Inflammatory macrophage treated with lipopolysaccharide for 4 hours (primary cell): ENCODE results near the gene DCC.

Source experiments
- DNase-seq: peaks from one replicate; pipeline ENCODE4 v3.0.0-alpha.2; 2020

Gene DCC

DNA sequence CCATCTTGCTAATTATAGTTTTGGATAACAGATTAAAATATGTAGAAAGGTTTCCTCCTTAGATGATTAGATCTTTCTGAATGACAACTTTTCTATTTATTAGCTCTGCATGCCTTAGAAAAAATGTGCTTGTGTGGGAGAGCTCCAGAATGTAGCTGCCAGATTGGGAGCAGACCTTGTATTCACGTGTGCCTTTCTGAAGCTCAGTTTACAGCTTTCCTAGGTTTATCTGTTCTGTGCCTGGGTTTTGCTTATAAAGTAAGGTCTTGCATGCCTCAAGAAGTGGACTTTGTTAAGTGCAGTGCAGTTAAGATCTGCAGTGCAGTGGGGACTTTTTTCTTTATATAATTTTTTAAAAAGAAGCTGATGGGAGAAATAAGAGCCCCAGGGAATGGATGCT lies 179.0 kb downstream of the DCC start:
- DNase-seq: no peak

DNA sequence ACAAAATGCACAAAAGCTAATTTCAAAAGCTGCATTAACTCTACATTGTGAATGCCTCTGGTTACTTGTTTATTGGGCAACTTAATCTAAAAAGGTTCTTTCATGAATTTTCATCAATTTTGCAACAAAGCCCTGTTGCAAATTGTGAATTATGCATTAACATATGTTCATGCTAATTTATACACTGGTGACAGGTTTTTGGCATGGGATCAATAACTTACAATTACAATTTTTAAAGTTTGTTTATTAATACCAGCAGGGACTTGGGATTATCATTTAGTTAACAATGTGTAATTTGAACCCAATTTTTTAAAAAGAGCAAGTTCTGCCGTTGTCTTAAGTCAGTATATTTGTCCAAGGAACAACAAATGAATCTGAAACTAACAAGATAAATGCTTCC lies 183.6 kb downstream of the DCC start:
- DNase-seq: no peak

DNA sequence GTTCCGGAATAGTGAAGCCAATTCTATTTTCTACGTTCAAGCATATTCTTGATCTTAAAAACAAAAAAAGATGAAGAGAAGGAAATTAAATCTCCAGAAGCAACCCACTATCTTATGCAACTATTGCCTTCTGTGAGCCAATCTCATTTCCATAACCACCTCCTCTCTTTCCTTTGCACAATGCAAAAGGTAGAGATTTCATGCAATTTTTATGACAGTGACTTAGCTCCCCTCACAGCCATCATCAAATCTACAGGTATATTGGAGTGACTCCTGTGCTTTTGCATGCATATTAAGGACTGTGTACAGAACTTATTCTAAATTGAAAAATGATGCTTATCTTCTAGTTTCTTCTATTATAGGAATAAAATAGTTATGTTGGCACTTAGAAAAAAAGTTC lies 191.8 kb downstream of the DCC start:
- DNase-seq: no peak

DNA sequence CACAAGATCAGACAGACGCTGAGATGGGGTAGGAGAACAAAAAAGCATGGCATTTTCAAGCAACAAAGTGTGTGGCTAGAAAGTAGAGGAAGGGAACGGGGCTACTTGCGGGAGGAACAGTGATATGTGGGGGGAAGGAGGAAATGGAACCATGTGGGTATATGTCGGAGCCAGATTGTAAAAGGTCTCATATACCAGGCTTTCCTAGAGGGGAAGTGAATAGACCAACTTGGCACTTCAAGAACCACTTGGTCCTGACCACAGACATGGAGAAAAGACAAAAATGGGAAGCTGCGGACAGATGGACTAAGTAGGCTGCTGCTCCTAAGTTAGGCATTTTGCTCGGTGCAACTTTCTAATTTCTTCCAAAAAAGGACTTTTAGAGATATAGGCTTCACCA lies 196.0 kb downstream of the DCC start:
- no peak for DNase-seq

DNA sequence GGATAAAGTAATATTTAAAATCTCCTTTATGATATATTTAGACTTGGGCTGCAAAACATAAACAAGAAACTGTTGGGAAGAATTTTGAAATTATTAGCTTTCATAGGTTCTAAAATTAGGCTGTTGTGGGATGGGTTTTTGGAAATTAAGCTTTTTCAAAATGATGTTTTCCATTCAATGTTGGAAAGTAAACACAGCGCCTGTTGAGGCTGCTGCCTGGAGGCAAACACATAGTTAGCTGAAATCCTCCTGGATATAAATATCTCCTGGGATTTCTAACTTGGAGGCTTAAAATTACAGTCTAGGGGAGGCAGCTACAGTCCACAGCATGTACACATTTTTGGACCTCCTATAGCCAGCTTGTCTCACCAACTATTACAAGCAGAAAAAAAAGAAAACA lies 197.3 kb downstream of the DCC start:
- DNase-seq: no peak

DNA sequence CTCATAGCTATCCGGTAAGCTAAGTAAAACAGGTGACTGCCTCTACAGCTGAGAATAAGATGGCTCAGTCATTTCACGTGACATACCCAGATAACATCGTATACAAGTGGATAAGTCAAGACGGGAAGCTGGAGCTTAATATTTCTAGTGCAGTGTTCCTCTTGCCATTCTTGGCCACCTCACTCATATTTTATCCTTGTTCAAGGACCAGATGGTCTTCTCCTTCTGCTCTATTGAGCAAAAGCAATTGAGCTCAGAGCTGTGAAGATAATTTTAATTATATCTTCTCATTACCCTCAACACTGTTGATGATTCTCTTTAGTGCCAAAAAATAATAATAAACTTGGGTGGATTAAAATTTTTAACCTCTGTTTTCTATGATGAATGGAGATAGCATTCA lies 201.1 kb downstream of the DCC start:
- DNase-seq: no peak

DNA sequence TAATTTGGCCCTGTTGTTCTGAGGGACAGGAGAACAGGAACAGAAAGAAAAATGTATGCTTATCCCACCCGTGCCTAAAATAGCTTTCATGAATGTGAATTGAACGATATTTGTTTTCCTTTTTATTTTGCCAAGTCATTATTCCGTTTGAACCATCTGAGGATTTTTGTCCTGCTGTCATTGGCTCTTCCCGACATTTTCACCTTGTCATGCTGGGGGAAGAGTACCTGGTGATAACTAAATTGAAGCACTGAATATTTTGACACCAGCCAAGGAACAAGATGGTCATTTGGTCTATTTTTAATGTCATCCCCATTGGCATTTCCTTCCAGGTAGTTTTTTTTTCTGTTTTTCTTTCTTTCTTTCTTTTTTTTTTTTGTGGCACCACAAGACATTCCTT lies 204.1 kb downstream of the DCC start:
- no peak for DNase-seq

DNA sequence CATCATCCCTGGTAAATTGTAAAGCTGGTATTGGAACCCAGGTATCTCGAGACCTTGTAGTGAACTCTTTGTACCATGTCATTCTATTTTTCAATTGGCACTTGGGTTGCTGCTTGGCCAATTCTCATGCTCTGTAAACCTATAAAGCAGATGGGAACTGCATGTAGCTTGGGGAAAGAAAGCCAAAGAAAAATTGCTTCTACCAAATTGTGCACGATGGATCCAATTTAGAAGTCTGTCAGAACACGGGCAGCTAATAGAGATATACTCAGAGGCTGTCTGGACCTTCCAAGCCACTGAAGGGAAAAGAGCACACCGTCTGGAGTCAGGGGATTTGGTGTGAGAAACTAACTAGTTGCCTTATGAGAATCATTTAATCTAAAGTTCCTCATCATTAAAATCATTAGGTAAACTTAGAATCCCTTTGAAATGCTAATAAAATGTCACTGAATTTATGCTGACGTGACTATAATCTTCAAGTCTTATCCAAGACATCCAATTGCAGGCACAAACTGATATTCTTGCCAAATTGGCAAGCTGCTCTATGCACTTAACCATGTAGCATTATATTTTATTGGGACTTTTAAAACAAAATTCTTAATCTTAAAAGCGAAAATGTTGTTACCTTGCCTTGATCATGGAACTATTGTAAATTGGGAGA lies 206.8 kb downstream of the DCC start:
- DNase-seq: no peak

DNA sequence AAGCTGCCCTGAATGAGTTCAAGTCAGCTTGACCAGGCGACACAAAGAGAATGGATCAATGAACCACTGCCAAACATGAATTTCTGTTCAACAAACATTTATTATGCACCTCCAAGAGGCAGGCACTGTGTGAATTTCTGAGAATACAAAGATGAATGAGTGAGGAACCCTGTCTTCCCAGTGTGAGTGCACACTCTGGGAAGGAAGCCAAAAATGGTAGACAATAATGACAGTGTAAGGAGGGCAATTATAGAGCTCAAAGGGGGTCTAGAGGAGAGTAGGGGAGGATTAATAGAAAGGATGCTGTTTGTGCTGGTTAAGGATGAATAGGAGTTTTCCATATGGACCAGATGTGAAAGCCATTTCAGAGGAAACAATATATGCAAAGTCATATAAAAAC lies 213.4 kb downstream of the DCC start:
- no peak for DNase-seq

DNA sequence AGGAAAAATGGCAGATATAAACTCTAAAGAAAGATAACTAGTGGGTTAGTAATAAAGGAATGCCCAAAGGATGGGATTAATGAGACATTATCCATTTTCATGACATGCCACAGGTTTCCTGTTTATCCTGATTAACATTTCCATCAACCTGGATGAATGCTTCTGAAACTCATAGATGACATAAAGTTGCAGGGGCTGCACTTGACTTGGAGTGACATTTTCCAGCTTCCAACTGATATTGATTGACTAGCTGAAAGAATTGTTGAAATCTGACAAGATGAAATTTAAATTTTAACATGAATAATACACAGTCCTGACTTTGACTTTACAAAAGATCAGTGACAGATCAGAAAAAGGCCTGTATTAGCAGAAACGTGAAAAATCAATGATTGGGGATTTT lies 214.2 kb downstream of the DCC start:
- no peak for DNase-seq

DNA sequence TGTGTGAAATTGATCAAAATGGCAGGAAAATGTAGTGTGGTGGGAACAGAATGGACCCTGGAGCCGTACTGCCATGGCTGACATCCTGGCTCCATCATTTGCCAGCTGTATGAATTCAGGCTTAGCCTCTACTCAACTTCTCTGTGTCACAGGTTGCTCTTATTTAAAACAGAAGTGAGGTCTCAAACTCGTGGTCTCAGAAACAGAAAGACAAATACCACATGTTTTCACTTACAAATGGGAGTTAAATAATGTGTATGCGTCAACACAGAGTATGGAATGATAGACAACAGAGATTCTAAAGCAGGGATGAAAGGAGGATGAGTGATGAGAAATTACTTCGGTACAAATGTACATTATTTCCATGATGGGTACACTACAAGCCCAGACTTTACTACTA lies 227.4 kb downstream of the DCC start:
- no peak for DNase-seq

DNA sequence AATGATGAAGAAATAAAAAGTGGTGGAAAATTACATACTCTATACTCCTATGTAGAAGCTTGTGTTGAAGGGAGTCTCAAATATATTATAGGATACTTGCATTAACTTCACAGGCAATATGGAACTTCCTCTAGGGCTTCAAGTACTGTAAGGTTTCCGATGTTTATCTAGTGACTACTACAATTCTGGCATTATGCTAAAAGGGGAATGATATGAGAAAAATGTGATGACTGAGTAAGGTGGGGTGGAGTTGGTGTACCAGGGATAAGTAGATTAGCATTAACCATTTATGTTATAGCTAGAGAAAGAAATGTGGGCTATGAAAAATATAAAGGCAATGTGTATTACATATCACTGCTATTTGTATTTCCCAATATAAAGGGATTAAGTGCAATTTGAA lies 229.5 kb downstream of the DCC start:
- DNase-seq: no peak

DNA sequence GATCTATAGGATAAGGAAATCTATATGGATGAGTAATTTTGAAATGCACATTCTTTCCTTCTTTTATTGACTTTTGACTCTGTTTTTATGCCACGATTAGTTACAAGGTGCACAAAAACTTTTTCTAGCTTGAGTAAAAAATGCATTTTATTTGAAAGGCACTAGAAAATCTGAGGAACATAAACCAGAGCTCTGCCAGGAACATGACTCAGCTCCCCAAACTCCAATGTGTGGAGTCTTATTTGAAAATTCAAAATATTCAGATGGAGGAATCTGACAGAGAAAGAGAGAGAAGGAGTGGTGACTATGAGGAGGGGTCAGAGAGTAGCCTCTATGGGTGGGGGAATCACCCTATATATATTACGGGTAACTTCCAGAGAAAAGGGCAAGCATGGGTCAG lies 231.0 kb downstream of the DCC start:
- no peak for DNase-seq

DNA sequence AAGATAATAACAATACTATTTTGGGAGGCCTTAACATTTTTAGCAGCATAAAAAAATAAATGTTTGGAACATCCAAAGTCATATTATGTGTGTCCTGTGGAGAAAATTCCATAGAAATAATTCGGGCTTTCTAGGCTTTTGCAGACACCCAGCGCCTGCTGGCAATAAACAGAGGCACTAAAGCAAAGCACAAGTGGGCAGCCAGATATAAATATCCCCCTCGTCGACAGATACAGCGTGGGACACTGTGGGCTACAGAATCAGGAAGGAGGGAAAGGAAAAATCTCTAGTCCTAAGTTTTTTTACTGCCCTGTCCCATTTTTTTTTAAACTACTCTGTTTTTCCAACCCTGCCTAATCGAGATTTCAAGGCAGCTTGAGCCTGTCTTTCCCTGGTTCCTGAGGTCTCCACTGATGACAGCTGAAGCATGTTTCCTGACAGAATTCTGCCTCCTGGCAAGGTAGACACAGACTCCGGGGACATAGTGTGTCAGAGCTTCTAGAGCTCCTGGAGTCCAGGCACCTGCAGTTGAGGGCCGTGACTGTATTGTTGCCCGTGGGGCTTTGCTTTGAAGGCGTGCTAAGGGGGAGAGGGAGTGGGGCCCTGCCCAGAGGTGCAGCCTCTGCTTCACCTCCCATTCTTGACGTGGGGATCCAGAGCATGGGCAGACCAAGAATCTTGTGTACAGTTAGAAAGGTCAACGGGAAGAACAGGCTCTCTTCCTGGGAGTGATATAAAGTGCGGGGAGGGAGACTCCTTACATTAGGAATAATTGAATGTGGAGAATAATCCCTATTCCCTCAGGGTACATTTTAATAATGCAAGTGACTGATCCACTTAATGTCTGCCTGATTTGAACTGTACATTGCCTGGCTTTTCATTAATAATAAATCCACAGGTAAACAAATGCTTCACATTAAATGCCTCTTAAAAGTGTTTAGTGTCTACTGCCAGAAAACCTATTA lies 232.3 kb downstream of the DCC start:
- no peak for DNase-seq

DNA sequence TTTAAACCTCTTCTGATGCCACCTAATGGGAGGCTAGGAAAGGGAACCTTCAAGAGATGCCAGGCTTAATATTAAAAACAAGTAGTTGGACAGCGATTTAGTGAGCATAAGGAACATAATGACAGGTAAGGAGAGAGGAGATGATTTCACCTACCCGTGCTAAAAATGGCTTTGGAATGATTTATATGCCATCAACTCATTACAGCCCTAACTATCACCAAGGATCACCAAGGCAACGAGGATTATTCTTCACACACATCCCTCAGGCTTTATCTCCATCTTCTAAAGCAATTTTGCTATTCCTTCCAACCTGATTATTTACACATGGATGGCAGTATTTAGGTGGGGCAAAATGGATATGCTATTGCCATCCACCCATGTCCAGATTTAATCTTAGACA lies 237.8 kb downstream of the DCC start:
- no peak for DNase-seq

DNA sequence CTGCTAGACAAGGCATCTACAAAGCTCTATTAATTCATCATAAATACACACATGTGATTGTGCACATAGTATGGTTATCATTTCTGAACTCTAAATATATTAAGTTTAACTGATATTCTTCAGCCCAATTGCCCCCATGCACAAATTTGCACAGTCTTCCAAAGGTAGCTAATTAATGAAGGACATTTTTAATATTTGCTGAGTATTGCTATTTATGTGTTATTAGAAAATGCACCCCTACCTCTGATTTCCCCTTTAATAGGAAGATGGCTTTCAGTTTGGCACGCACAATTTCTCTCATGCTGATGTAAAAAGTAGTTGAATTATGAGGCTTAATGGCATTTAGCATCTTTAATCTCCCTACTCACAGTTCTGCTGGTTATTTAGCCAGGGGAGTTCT lies 242.1 kb downstream of the DCC start:
- no peak for DNase-seq

DNA sequence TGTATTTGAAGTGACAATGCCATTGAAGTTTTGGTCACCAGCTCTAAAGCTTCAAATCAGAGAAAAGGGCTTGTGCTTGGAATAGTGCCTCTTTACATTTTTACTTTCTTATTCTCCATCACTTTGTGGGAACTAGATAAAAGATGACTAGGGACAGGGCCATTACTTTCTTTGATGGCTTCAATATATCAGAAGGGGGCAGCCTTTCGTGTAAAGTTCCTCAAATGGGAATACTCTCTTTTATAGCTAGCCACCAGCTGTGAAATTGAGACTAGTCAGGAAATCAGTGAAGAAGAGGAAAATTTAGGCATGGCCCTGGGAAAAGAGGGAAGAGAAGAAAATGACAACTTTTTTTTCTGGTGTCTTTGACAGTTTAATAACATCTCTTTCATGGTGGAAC lies 242.5 kb downstream of the DCC start:
- DNase-seq: no peak

DNA sequence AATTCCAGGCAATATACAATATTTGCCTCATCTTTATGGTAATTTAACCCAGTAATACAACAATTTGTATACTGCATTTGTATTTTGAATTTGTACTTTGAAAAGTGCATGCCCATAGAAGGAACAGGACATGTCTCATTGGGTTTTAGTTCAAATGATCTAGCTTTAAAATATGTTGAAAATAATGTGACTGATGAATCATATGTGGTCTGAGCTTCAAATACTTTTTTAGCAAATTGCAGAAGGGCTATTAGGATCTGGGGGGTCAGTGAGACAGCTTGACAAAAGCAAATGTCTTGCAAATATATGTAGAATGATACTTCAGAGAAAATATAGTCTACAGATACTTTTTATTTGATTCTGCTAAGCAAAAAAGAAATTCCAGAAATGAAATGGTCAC lies 248.9 kb downstream of the DCC start:
- DNase-seq: no peak

DNA sequence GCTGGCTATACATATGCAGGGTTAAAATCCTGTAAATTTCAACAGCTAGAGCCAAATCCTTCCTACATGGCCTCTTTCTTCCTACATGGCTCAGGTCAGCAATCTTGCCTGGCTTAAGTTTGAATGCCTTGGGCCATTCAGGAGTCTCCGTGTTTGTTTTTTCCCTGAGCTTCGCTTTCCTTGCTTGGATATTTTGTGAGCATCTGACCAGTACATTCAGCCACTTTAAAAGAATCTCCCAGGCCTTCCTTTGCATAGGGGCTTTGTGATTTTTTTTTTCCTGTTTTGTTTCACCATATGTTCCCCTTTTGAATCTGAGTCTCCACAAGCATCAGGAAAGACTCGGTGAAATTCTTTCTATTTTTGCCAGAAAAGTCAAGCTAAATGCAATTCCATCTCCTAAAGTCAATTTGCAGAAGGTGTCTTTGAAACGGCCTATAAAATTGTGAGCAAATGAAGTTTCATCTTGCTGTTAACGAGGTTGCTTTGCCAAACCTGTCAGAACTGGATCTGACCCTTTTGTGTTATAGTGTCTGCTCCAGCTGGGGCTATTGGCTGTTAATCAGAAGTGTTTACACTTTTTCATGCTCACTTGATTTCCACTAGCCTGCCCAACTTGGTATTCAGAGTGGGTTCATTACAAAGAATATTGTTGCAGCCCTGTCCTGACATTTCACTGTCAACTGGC lies 256.9 kb downstream of the DCC start:
- DNase-seq: no peak

DNA sequence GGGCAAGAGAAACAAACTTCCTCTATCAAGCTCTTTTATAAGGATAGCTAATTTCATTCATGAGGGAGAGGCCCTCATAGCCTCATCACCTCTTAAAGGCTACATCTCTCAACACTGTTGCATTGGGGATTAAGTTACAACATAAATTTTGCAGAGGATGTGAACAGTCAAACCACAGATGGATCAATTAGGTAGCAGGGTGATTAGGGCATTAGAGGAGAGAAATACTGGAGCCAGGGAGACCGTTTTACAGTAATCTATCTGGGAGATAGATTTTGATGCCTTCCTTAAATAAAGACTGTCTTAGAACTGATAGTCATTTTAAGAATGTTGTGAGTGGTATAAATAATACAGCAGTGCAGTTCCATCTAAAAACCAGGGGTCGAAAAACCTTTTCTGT lies 258.9 kb downstream of the DCC start:
- DNase-seq: no peak

DNA sequence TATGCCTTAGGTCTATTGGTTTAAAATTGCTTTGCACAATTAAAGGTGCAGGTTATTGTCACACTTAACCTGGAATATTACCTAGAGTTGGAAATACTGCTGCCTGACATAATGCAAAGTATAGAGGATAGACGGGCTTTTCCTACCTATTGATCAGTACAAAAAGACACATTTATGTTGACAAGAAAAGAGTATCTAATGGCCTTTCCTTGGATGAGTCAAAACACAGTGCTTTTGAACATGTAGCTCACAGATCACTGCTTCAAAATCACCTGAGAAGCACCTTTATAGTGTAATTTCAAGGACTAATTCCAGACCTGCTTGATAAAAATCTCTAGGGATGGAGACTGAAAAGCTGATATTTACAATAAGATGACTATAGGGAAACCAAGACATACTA lies 262.8 kb downstream of the DCC start:
- DNase-seq: no peak

DNA sequence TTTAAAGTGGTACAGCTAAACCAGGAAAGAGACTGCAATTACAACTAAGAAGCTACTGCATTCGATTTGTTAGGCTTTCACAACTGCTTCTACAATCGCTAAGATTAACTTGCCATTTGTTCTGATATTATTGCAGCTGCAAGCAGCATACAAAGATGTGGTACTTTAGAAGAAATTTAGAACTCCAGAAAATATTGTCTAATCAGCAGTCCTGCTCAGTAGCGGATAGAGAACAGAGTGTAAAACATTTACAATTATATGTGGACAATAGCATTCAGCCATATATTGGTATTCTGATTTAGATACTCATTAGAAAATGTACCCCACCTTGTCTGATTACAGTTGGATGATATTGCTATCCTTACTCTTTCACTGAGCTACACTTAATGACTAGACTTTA lies 265.3 kb downstream of the DCC start:
- no peak for DNase-seq

DNA sequence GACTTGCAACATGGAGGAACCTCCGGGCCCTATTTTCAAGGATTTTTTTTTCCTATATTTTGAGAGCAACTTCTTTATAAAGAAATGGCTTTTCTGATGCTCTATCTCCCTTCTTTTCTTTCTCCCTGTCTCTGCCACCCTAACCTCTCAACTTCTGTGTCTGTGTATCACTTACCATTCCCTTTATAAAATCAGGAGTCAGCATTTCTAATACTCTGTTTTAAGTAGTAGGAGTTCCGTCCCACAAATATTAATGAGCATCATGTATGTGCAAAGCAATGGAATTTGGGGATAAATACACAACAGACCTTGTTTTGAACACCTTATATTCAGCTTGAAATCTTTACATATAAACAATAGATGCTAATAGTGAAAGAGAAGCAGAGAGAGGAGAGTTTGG lies 268.0 kb downstream of the DCC start:
- DNase-seq: no peak
